Neural cell (in vitro differentiated cells): ENCODE data around the gene KLF13. TPM values are rescaled to one million over a fixed set of nuclear protein-coding genes. Genes with fewer than 3 reads are reported as not detected.

Experiments
- H2AFZ ChIP-seq: fragments of 200-600, 300-800 bp; sonication (generic), shearing (Covaris generic); 2 replicates; pipeline ENCODE4 v1.6.0; 2014; ENCODE audit warnings: low read depth, mild to moderate bottlenecking, antibody characterized with exemption, low read length, moderate library complexity
- H3F3A ChIP-seq: fragments of 200-600 bp; shearing (Covaris generic); 2 replicates; pipeline ENCODE4 v1.6.1; 2016; ENCODE audit warnings: mild to moderate bottlenecking, moderate library complexity, mixed read lengths, antibody characterized with exemption, low read length; ENCODE audit not compliant: insufficient read depth, poor library complexity, severe bottlenecking
- H3K27ac ChIP-seq: fragments of 200-600, 300-800 bp; sonication (generic), shearing (Covaris generic); 2 replicates; pipeline ENCODE4 v1.5.1; 2014; ENCODE audit warnings: mild to moderate bottlenecking, low read length, moderate library complexity
- H3K27me3 ChIP-seq: fragments of 300-800, 200-600 bp; sonication (generic), shearing (Covaris generic); 2 replicates; pipeline ENCODE4 v1.6.0; 2014; ENCODE audit warnings: mild to moderate bottlenecking, low read depth, low read length, moderate library complexity; ENCODE audit not compliant: insufficient read depth
- H3K36me3 ChIP-seq: fragments of 300-800, 200-600 bp; sonication (generic), shearing (Covaris generic); 2 replicates; pipeline ENCODE4 v1.5.1; 2014; ENCODE audit warnings: mild to moderate bottlenecking, antibody characterized with exemption, low read length, moderate library complexity; ENCODE audit not compliant: insufficient read depth
- H3K4me2 ChIP-seq: fragments of 300-800, 200-600 bp; sonication (generic), shearing (Covaris generic); 2 replicates; pipeline ENCODE4 v1.6.0; 2014; ENCODE audit warnings: mild to moderate bottlenecking, low read length
- H3K4me3 ChIP-seq: fragments of 300-800, 200-600 bp; sonication (generic), shearing (Covaris generic); 2 replicates; pipeline ENCODE4 v1.5.1; 2014; ENCODE audit warnings: mild to moderate bottlenecking, low read length, moderate library complexity
- H3K79me2 ChIP-seq: fragments of 200-600 bp; shearing (Covaris generic); replicated peaks from 2 replicates; pipeline ENCODE4 v1.6.0; 2014; ENCODE audit warnings: mild to moderate bottlenecking, low read length, moderate library complexity; ENCODE audit not compliant: insufficient read depth
- H3K9ac ChIP-seq: fragments of 300-800, 200-600 bp; sonication (generic), shearing (Covaris generic); 2 replicates; pipeline ENCODE4 v1.6.1; 2016; ENCODE audit warnings: mild to moderate bottlenecking, low read length, mixed read lengths
- H3K9me2 ChIP-seq: fragments of 200-600 bp; shearing (Covaris generic); 2 replicates; pipeline ENCODE4 v1.6.1; 2016; ENCODE audit warnings: mild to moderate bottlenecking, low read length, mixed read lengths; ENCODE audit not compliant: insufficient read depth
- H3K9me3 ChIP-seq: fragments of 200-600, 300-800 bp; sonication (generic), shearing (Covaris generic); 2 replicates; pipeline ENCODE4 v1.6.1; 2016; ENCODE audit warnings: mild to moderate bottlenecking, mixed run types, low read length, moderate library complexity, mixed read lengths
- H4K20me1 ChIP-seq: fragments of 200-600 bp; shearing (Covaris generic); 2 replicates; pipeline ENCODE4 v1.6.1; 2016; ENCODE audit warnings: mild to moderate bottlenecking, mixed run types; ENCODE audit not compliant: insufficient read depth
- EP300 ChIP-seq: fragments of 450-650 bp; conservative IDR thresholded peaks from 2 replicates; pipeline ENCODE4 v1.6.1; 2014; ENCODE audit warnings: antibody characterized with exemption, mild to moderate bottlenecking, moderate library complexity; ENCODE audit not compliant: poor library complexity, severe bottlenecking
- EZH2 ChIP-seq: fragments of 200-600, 300-800 bp; shearing (Covaris generic), sonication (generic); IDR thresholded peaks from 2 replicates; pipeline ENCODE4 v1.6.1; 2014; ENCODE audit warnings: antibody characterized with exemption, low read length, borderline replicate concordance, mild to moderate bottlenecking; ENCODE audit not compliant: insufficient read depth, poor library complexity, severe bottlenecking
- MXI1 ChIP-seq: fragments of 450-650 bp; conservative IDR thresholded peaks from 2 replicates; pipeline ENCODE4 v1.6.1; 2014; ENCODE audit warnings: antibody characterized with exemption, mild to moderate bottlenecking; ENCODE audit not compliant: poor library complexity, severe bottlenecking
- POLR2AphosphoS5 ChIP-seq: IDR thresholded peaks from 2 replicates; pipeline ENCODE4 v1.6.1; 2012
- RAD21 ChIP-seq: fragments of 450-650 bp; conservative IDR thresholded peaks from 2 replicates; pipeline ENCODE4 v1.6.1; 2014; ENCODE audit warnings: antibody characterized with exemption, mild to moderate bottlenecking, moderate library complexity
- REST ChIP-seq: IDR thresholded peaks from 2 replicates; pipeline ENCODE4 v1.6.1; 2012; ENCODE audit warnings: borderline replicate concordance
- SMC3 ChIP-seq: fragments of 450-650 bp; conservative IDR thresholded peaks from 2 replicates; pipeline ENCODE4 v1.6.1; 2014; ENCODE audit warnings: antibody characterized with exemption, mild to moderate bottlenecking, moderate library complexity; ENCODE audit not compliant: poor library complexity
- TAF1 ChIP-seq: IDR thresholded peaks from 2 replicates; pipeline ENCODE4 v1.6.1; 2012; ENCODE audit warnings: low read depth
- polyA plus RNA-seq: library from polyadenylated mRNA; depleted of rRNA; stranded (reverse); fragments of >200 nt; gene quantifications from 2 replicates; pipeline ENCODE4 v1.2.3, GENCODE V29; 2014
- TF ChIP-seq, protein P1 (sequence below): fragments of 450-650 bp; IDR thresholded peaks from 2 replicates; pipeline ENCODE4 v1.5.1; 2014; ENCODE audit warnings: antibody characterized with exemption, mild to moderate bottlenecking, moderate library complexity; ENCODE audit not compliant: poor library complexity, severe bottlenecking

The KLF13 gene
- polyA plus RNA-seq, 1 donor from 2014 or later: 17.0 TPM

- H3K27me3 ChIP-seq: no peaks in the 10 kb centered on the region
- H3K79me2 ChIP-seq: peaks cover 12% of the 10 kb centered on the region
- no peak overlapping the region for H3K9ac ChIP-seq
- no peaks in the 10 kb centered on the region for H3K36me3 ChIP-seq
- no peaks in the 10 kb centered on the region for H3K9me2 ChIP-seq
- no peak overlapping the region for H3K4me3 ChIP-seq
- H4K20me1 ChIP-seq: peaks cover 6% of the 10 kb centered on the region
- no peaks in the 10 kb centered on the region for H3F3A ChIP-seq
- no peaks in the 10 kb centered on the region for H3K9me3 ChIP-seq
- no peak overlapping the region for H3K27ac ChIP-seq
- TF ChIP-seq MXI1: no peak
- no peak for TF ChIP-seq POLR2AphosphoS5
- TF ChIP-seq EP300: no peak
- TF ChIP-seq EZH2: no peak
- TF ChIP-seq, protein P1, sequence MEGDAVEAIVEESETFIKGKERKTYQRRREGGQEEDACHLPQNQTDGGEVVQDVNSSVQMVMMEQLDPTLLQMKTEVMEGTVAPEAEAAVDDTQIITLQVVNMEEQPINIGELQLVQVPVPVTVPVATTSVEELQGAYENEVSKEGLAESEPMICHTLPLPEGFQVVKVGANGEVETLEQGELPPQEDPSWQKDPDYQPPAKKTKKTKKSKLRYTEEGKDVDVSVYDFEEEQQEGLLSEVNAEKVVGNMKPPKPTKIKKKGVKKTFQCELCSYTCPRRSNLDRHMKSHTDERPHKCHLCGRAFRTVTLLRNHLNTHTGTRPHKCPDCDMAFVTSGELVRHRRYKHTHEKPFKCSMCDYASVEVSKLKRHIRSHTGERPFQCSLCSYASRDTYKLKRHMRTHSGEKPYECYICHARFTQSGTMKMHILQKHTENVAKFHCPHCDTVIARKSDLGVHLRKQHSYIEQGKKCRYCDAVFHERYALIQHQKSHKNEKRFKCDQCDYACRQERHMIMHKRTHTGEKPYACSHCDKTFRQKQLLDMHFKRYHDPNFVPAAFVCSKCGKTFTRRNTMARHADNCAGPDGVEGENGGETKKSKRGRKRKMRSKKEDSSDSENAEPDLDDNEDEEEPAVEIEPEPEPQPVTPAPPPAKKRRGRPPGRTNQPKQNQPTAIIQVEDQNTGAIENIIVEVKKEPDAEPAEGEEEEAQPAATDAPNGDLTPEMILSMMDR: no peak
- no peak for TF ChIP-seq REST
- TF ChIP-seq TAF1: no peak
- TF ChIP-seq SMC3: no peak
- no peak for TF ChIP-seq RAD21
- no peak overlapping the region for H2AFZ ChIP-seq
- H3K4me2 ChIP-seq: no peak overlapping the region
These were observed 2.4 kb upstream of the KLF13 start for GRCh38 chr15:31324186-31324585.

GRCh38 chr15:31324806-31325594 is 1.6 kb upstream of the KLF13 start:
- Histone ChIP-seq H3K4me2 (peak overlapping the region; percentile 4), H4K20me1 (peaks cover 14% of the 10 kb centered on the region), H3K27me3 (no peaks in the 10 kb centered on the region), H3K9me2 (no peaks in the 10 kb centered on the region), H3K79me2 (peaks cover 20% of the 10 kb centered on the region), H3K4me3 (peak overlapping the region; percentile 93), H3K36me3 (no peaks in the 10 kb centered on the region), H3K27ac (peak overlapping the region; percentile 84), H3K9me3 (no peaks in the 10 kb centered on the region), H3F3A (no peaks in the 10 kb centered on the region), H3K9ac (peak overlapping the region; percentile 93), H2AFZ (peak overlapping the region; percentile 63)
- no peak for TF ChIP-seq SMC3
- TF ChIP-seq POLR2AphosphoS5: no peak
- TF ChIP-seq REST: no peak
- TF ChIP-seq TAF1: no peak
- TF ChIP-seq MXI1: no peak
- TF ChIP-seq EZH2: no peak
- TF ChIP-seq RAD21: no peak
- TF ChIP-seq, protein P1: no peak
- no peak for TF ChIP-seq EP300
